PC-3 (cell line): ENCODE measurements around the gene MAD1L1. TPM values are rescaled to one million over a fixed set of nuclear protein-coding genes. Genes with fewer than 3 reads are reported as not detected.

Source experiments
- ATAC-seq: fragments of 200-7000 bp; cut with Tn5 transposase; 2 replicates; pipeline ENCODE4 v1.9.1; 2020; ENCODE audit warnings: mild to moderate bottlenecking, moderate library complexity
- BruUV-seq: library from RNA; stranded (reverse); fragments of 400-500 nt; replicated peaks from 2 replicates; lab custom pipeline; 2021; lab: Mats Ljungman, UMichigan
- CTCF ChIA-PET: fragments of 300-600 bp; sonication (Branson Sonifier 250); formaldehyde crosslinking; loops from one replicate; lab custom pipeline; 2022; ENCODE audit warnings: antibody characterized with exemption; lab: Charles Lee
- POLR2A ChIA-PET: fragments of 300-600 bp; sonication (Branson Sonifier 250); formaldehyde crosslinking; loops from one replicate; lab custom pipeline; 2022; ENCODE audit warnings: antibody characterized with exemption; ENCODE audit not compliant: unreplicated experiment; lab: Charles Lee
- DNase-seq: peaks from one replicate; pipeline ENCODE4 v3.0.0-alpha.2; 2015
- H2AFZ ChIP-seq: fragments of 300-600 bp; sonication (generic); 2 replicates; pipeline ENCODE4 v1.6.0; 2016; ENCODE audit warnings: antibody characterized with exemption, low read length
- H3F3A ChIP-seq: fragments of 300-600 bp; sonication (generic); one replicate; pipeline ENCODE4 v1.6.0; 2017; ENCODE audit warnings: antibody characterized with exemption, low read length, control low read depth, mild to moderate bottlenecking; ENCODE audit not compliant: unreplicated experiment
- H3K27ac ChIP-seq: fragments of 300-600 bp; sonication (generic); 2 replicates; pipeline ENCODE4 v1.5.1; 2016; ENCODE audit warnings: mild to moderate bottlenecking, low read length
- H3K27me3 ChIP-seq: fragments of 300-600 bp; sonication (generic); 2 replicates; pipeline ENCODE4 v1.6.1; 2016; ENCODE audit warnings: low read length, mixed read lengths
- H3K36me3 ChIP-seq: fragments of 300-600 bp; sonication (generic); 2 replicates; pipeline ENCODE4 v1.6.1; 2016; ENCODE audit warnings: low read depth, mixed run types, low read length, mixed read lengths
- H3K4me1 ChIP-seq: fragments of 300-600 bp; sonication (generic); 2 replicates; pipeline ENCODE4 v1.5.1; 2016; ENCODE audit warnings: low read length; ENCODE audit not compliant: insufficient read depth
- H3K4me2 ChIP-seq: fragments of 300-600 bp; sonication (generic); 2 replicates; pipeline ENCODE4 v1.6.0; 2016; ENCODE audit warnings: low read length
- H3K4me3 ChIP-seq: fragments of 300-600 bp; sonication (generic); 2 replicates; pipeline ENCODE4 v1.5.1; 2016; ENCODE audit warnings: mild to moderate bottlenecking, low read length, mixed read lengths
- H3K79me2 ChIP-seq: fragments of 300-600 bp; sonication (generic); 2 replicates; pipeline ENCODE4 v1.6.1; 2017; ENCODE audit warnings: low read length, mixed read lengths
- H3K9ac ChIP-seq: fragments of 300-600 bp; sonication (generic); 2 replicates; pipeline ENCODE4 v1.6.0; 2016; ENCODE audit warnings: mild to moderate bottlenecking, low read length
- H3K9me2 ChIP-seq: fragments of 300-600 bp; sonication (generic); replicated peaks from 2 replicates; pipeline ENCODE4 v1.6.1; 2016; ENCODE audit warnings: mixed run types, low read length, mixed read lengths
- H3K9me3 ChIP-seq: fragments of 300-600 bp; sonication (generic); 2 replicates; pipeline ENCODE4 v1.6.1; 2016; ENCODE audit warnings: low read length, mixed read lengths
- H4K20me1 ChIP-seq: fragments of 300-600 bp; sonication (generic); 2 replicates; pipeline ENCODE4 v1.6.1; 2016; ENCODE audit warnings: low read length, mixed read lengths
- EZH2 ChIP-seq: fragments of 300-600 bp; sonication (generic); IDR thresholded peaks from one replicate; pipeline ENCODE4 v1.6.1; 2017; ENCODE audit warnings: antibody characterized with exemption, mild to moderate bottlenecking, low read length; ENCODE audit not compliant: unreplicated experiment
- EZH2phosphoT487 ChIP-seq: fragments of 300-600 bp; sonication (generic); IDR thresholded peaks from 2 replicates; pipeline ENCODE4 v1.6.1; 2018; ENCODE audit warnings: mild to moderate bottlenecking, antibody characterized with exemption, low read length, borderline replicate concordance
- intact Hi-C: fragments of 100-400 bp; cut with micrococcal nuclease; formaldehyde crosslinking; loops from 2 replicates; pipeline ENCODE4 v1.9.0; 2023
- total RNA-seq: library from RNA; depleted of rRNA; stranded (reverse); fragments of >200 nt; gene quantifications from 2 replicates; pipeline ENCODE4 v1.2.3, GENCODE V29; 2014
- TF ChIP-seq, protein P1 (sequence below): fragments of 300-600 bp; sonication (generic); conservative IDR thresholded peaks from 2 replicates; pipeline ENCODE4 v1.5.1; 2017; ENCODE audit warnings: antibody characterized with exemption, low read depth, mild to moderate bottlenecking, low read length

The MAD1L1 gene
- total RNA-seq, 1 experiment from 2014 or later: 88.4 TPM

DNA sequence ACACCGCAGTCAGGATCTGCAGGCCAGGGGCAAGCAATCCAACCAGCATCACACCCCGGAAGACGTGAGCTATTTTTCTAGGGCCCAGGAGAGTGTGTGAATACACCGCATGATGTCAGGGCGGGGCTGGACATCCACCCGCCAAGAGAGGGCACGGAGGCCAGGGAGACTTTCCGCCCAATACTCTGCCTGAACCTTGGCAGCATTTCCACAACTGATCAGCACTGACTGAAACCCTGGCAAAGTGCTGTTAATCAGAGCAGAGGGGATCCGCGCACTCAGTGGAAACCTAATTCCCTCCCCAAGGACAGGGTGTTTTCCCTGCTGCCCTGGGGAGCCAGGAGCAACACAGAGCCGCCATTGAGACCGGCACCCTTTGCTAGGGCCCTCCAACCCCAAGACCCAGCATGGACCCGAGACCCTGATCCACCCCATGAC is 8.2 kb downstream of the MAD1L1 start:
- no peaks in the 10 kb centered on the region for H4K20me1 ChIP-seq
- H3F3A ChIP-seq: no peaks in the 10 kb centered on the region
- intact Hi-C loops: no loop called here
- H3K27me3 ChIP-seq: no peaks in the 10 kb centered on the region
- H3K36me3 ChIP-seq: peaks cover 32% of the 10 kb centered on the region
- H3K4me3 ChIP-seq: peak overlapping the region; percentile 41; the same call in 1 of the 2 replicates
- H3K4me1 ChIP-seq: peaks cover 27% of the 10 kb centered on the region
- peaks cover 52% of the 10 kb centered on the region for H3K79me2 ChIP-seq
- ChIA-PET CTCF (interaction anchor here (0.7 kb wide), 1 partner anchor 124 kb away, joined by 3 read pairs; no protein-coding TSS in a partner anchor), POLR2A (no interaction called here)
- DNase-seq: no peak
- H2AFZ ChIP-seq: no peak overlapping the region
- no peaks in the 10 kb centered on the region for H3K9me3 ChIP-seq
- TF ChIP-seq EZH2phosphoT487 (no peak), EZH2 (no peak)
- TF ChIP-seq, protein P1, sequence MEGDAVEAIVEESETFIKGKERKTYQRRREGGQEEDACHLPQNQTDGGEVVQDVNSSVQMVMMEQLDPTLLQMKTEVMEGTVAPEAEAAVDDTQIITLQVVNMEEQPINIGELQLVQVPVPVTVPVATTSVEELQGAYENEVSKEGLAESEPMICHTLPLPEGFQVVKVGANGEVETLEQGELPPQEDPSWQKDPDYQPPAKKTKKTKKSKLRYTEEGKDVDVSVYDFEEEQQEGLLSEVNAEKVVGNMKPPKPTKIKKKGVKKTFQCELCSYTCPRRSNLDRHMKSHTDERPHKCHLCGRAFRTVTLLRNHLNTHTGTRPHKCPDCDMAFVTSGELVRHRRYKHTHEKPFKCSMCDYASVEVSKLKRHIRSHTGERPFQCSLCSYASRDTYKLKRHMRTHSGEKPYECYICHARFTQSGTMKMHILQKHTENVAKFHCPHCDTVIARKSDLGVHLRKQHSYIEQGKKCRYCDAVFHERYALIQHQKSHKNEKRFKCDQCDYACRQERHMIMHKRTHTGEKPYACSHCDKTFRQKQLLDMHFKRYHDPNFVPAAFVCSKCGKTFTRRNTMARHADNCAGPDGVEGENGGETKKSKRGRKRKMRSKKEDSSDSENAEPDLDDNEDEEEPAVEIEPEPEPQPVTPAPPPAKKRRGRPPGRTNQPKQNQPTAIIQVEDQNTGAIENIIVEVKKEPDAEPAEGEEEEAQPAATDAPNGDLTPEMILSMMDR: no peak
- no peaks in the 10 kb centered on the region for H3K9me2 ChIP-seq
- H3K4me2 ChIP-seq: peak overlapping the region; percentile 74
- peak overlapping the region; percentile 25; the same call in 1 of the 2 replicates for H3K9ac ChIP-seq
- H3K27ac ChIP-seq: peak overlapping the region; percentile 93
- no peak for ATAC-seq
- TSS peak; percentile 14 for BruUV-seq

DNA sequence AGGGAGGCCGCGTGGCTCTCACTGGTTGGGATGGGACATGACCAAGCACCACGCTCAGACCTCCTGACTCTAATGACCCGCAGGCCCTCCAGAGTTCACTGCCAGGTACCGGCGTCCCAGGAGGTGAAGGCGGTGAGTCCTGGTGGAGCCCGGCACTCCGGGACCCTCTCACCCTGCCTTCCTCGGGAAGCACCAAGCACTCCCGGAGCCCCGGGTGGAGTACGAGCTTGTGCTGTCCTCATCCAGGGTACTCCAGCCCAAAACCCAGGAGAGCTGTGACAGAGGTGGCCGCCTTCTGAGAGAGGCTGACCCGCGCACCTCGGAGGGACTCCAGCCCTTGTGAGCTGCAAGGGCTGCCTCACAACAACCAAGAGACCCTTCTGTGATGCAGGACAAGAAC is 9.4 kb downstream of the MAD1L1 start:
- H3K9me2 ChIP-seq: no peaks in the 10 kb centered on the region
- no peak for DNase-seq
- no peak overlapping the region for H3K4me2 ChIP-seq
- H3K4me3 ChIP-seq: no peak overlapping the region
- H3K27me3 ChIP-seq: no peaks in the 10 kb centered on the region
- H3F3A ChIP-seq: no peaks in the 10 kb centered on the region
- no peak overlapping the region for H3K27ac ChIP-seq
- H4K20me1 ChIP-seq: no peaks in the 10 kb centered on the region
- no peak overlapping the region for H3K9ac ChIP-seq
- no TSS peak for BruUV-seq
- intact Hi-C loops: no loop called here
- ChIA-PET CTCF (no interaction called here), POLR2A (no interaction called here)
- peaks cover 27% of the 10 kb centered on the region for H3K4me1 ChIP-seq
- peaks cover 28% of the 10 kb centered on the region for H3K36me3 ChIP-seq
- no peak for ATAC-seq
- H2AFZ ChIP-seq: no peak overlapping the region
- H3K9me3 ChIP-seq: no peaks in the 10 kb centered on the region
- peaks cover 42% of the 10 kb centered on the region for H3K79me2 ChIP-seq
- TF ChIP-seq, protein P1: no peak
- no peak for TF ChIP-seq EZH2
- TF ChIP-seq EZH2phosphoT487: no peak

- intact Hi-C loops: no loop called here
- BruUV-seq: no TSS peak
- H3F3A ChIP-seq: no peaks in the 10 kb centered on the region
- ChIA-PET POLR2A (no interaction called here), CTCF (no interaction called here)
- TF ChIP-seq, protein P1: no peak
- no peak for TF ChIP-seq EZH2phosphoT487
- TF ChIP-seq EZH2: no peak
- no peak overlapping the region for H3K4me2 ChIP-seq
- peaks cover 34% of the 10 kb centered on the region for H3K79me2 ChIP-seq
- no peak overlapping the region for H2AFZ ChIP-seq
- ATAC-seq: no peak
- H3K27ac ChIP-seq: no peak overlapping the region
- peaks cover 27% of the 10 kb centered on the region for H3K4me1 ChIP-seq
- H3K9me2 ChIP-seq: no peaks in the 10 kb centered on the region
- H3K36me3 ChIP-seq: peaks cover 30% of the 10 kb centered on the region
- H3K9me3 ChIP-seq: no peaks in the 10 kb centered on the region
- H4K20me1 ChIP-seq: no peaks in the 10 kb centered on the region
- no peak for DNase-seq
- no peak overlapping the region for H3K4me3 ChIP-seq
- no peak overlapping the region for H3K9ac ChIP-seq
- H3K27me3 ChIP-seq: no peaks in the 10 kb centered on the region
Measured at GRCh38 chr7:2222516-2222915, 10.2 kb downstream of the MAD1L1 start.
